Gastrocnemius medialis (tissue), 4 donors: ENCODE data around the gene CD274. TPM values are rescaled to one million over a fixed set of nuclear protein-coding genes. Genes with fewer than 3 reads are reported as not detected.

Experiments used
- ATAC-seq, 2 donors: fragments of 150-250 bp; one replicate each; pipeline ENCODE4 v1.9.1; 2016
- DNase-seq, 2 donors: peaks; one replicate each; pipeline ENCODE4 v3.0.0-alpha.2; 2019
- H3K27ac ChIP-seq, 4 donors: fragments of 200-600 bp; sonication (generic); 1 replicate in 1 of 4; 2 replicates in 3 of 4; pipeline ENCODE4 v1.5.1; 2016 to 2018; ENCODE audit warnings: mild to moderate bottlenecking in 2 of 4, moderate library complexity in 1 of 4
- H3K27me3 ChIP-seq, 3 donors: fragments of 200-600 bp; sonication (generic) in 2 of 3; 1 replicate in 1 of 3; 2 replicates in 2 of 3; pipeline versions ENCODE4 v1.5.1 to v1.6.0; 2016 to 2019; ENCODE audit warnings: mild to moderate bottlenecking in 1 of 3, moderate library complexity in 1 of 3
- H3K36me3 ChIP-seq, 2 donors: fragments of 200-600 bp; sonication (generic) in 1 of 2; one replicate each; pipeline ENCODE4 v1.5.1; 2017 to 2018
- H3K4me1 ChIP-seq, 2 donors: fragments of 200-600 bp; sonication (generic) in 1 of 2; one replicate each; pipeline ENCODE4 v1.5.1; 2016 to 2017; ENCODE audit warnings: mild to moderate bottlenecking in 2 of 2
- H3K4me3 ChIP-seq, 4 donors: fragments of 200-600 bp; sonication (generic) in 3 of 4; 1 replicate in 1 of 4; 2 replicates in 3 of 4; pipeline ENCODE4 v1.5.1; 2016 to 2019; ENCODE audit warnings: mild to moderate bottlenecking in 2 of 4
- H3K9me3 ChIP-seq, 3 donors: fragments of 200-600 bp; sonication (generic) in 2 of 3; 1 replicate in 1 of 3; 2 replicates in 2 of 3; pipeline ENCODE4 v1.5.1; 2016 to 2019
- POLR2A ChIP-seq, 2 donors: fragments of 450-650 bp; IDR thresholded peaks; one replicate each; pipeline ENCODE4 v1.6.1; 2017; ENCODE audit warnings: antibody characterized with exemption in 2 of 2, mild to moderate bottlenecking in 2 of 2, moderate library complexity in 2 of 2
- in situ Hi-C, 4 donors: fragments of 200-750 bp; cut with MboI; loops; one replicate each; pipeline versions ENCODE4 v1.15.0 to v1.8.0; 2017; ENCODE audit warnings: low sequenced_read_pairs in 4 of 4
- intact Hi-C: fragments of 100-400 bp; cut with DNase I; formaldehyde crosslinking; loops from one replicate; pipeline ENCODE4 v1.15.1; 2023; ENCODE audit warnings: low total_unique reads
- total RNA-seq, 4 donors: library from RNA; depleted of rRNA; stranded (reverse); fragments of >200 nt; gene quantifications; one replicate each; pipeline versions ENCODE4 v1.1.0 to v1.2.3, GENCODE V29; 2016
- TF ChIP-seq, protein P1 (sequence below), 5 experiments: fragments of 450-650 bp in 3 of 5; fragments of 200-600 bp in 2 of 5; sonication (generic) in 2 of 5; IDR thresholded peaks in 4 of 5; conservative IDR thresholded peaks in 1 of 5; 1 replicate in 4 of 5; 2 replicates in 1 of 5; pipeline ENCODE4 v1.5.1; 2016 to 2019; ENCODE audit warnings: antibody characterized with exemption in 5 of 5, mild to moderate bottlenecking in 3 of 5, moderate library complexity in 3 of 5

The CD274 gene
- total RNA-seq, 4 donors from 2014 or later = 0.61 to 7.2 (median 1.6) TPM

DNA sequence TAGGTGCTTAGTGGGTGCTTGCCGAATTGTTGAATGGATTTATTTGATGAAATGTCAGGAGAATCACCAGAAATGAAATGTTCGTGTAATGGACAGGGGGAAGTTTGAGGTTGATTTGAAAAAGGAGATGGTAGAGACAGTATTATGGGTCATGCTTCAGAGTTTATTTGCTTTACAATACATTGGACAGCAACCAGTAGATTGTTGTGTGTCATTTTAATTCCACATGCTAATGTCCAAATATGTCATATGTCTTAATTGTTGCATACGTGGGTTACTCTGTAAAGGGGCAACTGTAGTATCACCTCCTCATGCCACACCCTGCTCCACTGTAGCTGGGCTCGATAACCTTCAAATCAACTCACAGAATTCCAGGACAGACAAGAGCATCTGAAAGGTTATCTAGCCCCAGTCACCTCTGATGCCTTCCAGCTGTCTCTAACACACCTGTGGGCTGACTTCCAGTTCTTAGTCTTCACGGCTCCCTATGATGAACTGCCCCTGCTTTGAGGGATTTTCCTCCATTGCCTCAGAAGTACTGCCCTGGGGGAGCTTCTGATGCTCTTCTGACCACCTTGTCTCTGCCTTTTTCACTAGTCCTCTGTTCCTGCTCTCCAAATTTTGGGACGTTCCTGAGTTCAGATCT, 61.7 kb downstream of the CD274 start:
- peak overlapping the region in 2 of 4 donors; percentile 37 to 41 for H3K4me3 ChIP-seq
- H3K4me1 ChIP-seq = peaks cover 31 to 40% of the 10 kb centered on the region in 2 donors
- no peak for ATAC-seq
- no peaks in the 10 kb centered on the region for H3K36me3 ChIP-seq
- TF ChIP-seq, protein P1, sequence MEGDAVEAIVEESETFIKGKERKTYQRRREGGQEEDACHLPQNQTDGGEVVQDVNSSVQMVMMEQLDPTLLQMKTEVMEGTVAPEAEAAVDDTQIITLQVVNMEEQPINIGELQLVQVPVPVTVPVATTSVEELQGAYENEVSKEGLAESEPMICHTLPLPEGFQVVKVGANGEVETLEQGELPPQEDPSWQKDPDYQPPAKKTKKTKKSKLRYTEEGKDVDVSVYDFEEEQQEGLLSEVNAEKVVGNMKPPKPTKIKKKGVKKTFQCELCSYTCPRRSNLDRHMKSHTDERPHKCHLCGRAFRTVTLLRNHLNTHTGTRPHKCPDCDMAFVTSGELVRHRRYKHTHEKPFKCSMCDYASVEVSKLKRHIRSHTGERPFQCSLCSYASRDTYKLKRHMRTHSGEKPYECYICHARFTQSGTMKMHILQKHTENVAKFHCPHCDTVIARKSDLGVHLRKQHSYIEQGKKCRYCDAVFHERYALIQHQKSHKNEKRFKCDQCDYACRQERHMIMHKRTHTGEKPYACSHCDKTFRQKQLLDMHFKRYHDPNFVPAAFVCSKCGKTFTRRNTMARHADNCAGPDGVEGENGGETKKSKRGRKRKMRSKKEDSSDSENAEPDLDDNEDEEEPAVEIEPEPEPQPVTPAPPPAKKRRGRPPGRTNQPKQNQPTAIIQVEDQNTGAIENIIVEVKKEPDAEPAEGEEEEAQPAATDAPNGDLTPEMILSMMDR (IDR thresholded peaks at IDR 0.05 in 4 of 5, conservative IDR thresholded peaks at IDR 0.05 in 1 of 5) = no peak
- no peak for TF ChIP-seq POLR2A (IDR thresholded peaks at IDR 0.05)
- no peaks in the 10 kb centered on the region for H3K9me3 ChIP-seq
- H3K27ac ChIP-seq = peak overlapping the region in 1 of 4 donors; percentile 74
- no peaks in the 10 kb centered on the region for H3K27me3 ChIP-seq
- intact Hi-C loops = loop anchor here (5.0 to 10.0 kb wide), 2 partner anchors 75 to 827 kb away; partner anchors contain the start of gene PLGRKT
- DNase-seq = no peak
- in situ Hi-C loops = loop anchor here in 1 of 4 donors (10.0 kb wide), 1 partner anchor 57 kb away; the partner anchor contains the start of gene CD274

DNA sequence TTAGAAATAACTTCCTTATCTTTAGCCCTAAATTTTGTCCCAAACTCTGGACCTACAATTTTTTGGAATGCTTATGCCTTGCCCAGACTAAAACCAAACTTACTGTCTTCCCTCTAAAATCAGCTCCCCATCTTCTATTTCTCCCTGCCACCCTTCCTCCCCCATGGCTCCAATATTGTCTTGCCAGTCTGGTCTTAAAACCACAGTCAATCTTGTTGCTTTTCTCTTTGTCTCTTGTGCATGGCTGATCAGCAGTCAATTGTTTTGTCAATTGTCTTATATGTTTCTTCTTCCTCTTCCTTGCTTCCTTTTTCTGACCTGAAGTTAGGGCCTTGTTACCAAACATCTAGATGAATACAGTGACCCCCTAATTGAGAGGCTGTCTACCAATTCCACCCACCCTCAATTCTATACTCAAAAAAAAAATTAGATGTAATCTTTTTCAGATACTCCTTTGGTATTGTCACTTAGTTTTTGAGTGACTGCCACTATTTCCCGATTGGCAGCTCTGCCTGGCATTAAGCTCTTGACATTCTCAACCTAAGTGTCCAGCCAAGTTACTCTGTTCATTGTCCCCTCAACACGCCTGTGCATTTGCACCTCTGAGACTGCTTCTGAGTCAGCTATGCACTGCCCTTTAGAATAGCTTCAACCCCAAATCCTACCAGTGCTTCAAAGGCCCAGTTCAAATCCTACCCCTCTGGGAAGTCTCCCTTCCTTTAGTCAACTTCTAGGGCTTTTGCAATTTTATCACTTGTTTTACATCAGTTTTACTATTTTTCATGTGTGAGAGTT, 62.5 kb downstream of the CD274 start:
- Histone ChIP-seq H3K4me3 (no peak overlapping the region), H3K4me1 (peaks cover 39 to 48% of the 10 kb centered on the region in 2 donors), H3K36me3 (no peaks in the 10 kb centered on the region), H3K9me3 (no peaks in the 10 kb centered on the region), H3K27me3 (no peaks in the 10 kb centered on the region), H3K27ac (no peak overlapping the region)
- in situ Hi-C loops = loop anchor here in 1 of 4 donors (10.0 kb wide), 1 partner anchor 58 kb away; the partner anchor contains the start of gene CD274
- TF ChIP-seq, protein P1 (IDR thresholded peaks at IDR 0.05 in 4 of 5, conservative IDR thresholded peaks at IDR 0.05 in 1 of 5) = no peak
- no peak for TF ChIP-seq POLR2A (IDR thresholded peaks at IDR 0.05)
- no peak for DNase-seq
- intact Hi-C loops = loop anchor here (5.0 to 10.0 kb wide), 2 partner anchors 76 to 828 kb away; partner anchors contain the start of gene PLGRKT
- ATAC-seq = no peak

DNA sequence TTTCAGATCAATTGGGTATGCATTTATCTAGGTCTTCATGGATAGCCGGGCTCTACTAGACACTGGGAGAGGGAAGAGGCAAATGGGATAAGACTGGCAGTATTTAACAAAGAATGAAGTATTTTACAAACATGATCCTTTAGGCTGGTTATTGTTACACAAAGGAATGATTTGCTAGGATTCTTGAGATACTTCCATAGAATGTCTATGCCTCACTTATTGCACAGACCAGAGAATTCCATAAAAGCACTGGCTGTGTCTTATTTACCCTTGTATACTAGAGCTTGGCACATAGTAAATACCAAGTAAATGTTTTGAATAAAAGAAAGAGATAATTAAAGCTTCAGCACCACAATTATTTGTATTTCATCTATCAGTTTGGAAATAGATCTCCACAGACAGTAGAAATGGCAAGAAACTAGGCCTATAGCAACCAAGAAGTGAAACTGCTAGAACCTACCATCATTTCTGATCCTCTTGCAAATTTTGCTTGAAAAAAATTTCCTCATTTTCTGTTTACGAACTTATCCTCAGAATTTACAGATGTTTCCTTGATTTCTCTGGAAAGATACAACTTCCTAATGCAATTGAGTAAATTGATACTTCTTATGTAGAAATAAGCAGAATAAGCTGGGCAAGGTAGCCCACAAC, 63.7 kb downstream of the CD274 start:
- H3K27me3 ChIP-seq = no peaks in the 10 kb centered on the region
- no peaks in the 10 kb centered on the region for H3K36me3 ChIP-seq
- no peak for ATAC-seq
- peak overlapping the region in 1 of 4 donors; percentile 4 for H3K27ac ChIP-seq
- intact Hi-C loops (loop anchor here (5.0 to 10.0 kb wide), 2 partner anchors 77 to 829 kb away; partner anchors contain the start of gene PLGRKT), in situ Hi-C loops (loop anchor here in 1 of 4 donors (10.0 kb wide), 1 partner anchor 59 kb away; the partner anchor contains the start of gene CD274)
- DNase-seq = no peak
- H3K9me3 ChIP-seq = no peaks in the 10 kb centered on the region
- no peak for TF ChIP-seq POLR2A (IDR thresholded peaks at IDR 0.05)
- TF ChIP-seq, protein P1 (IDR thresholded peaks at IDR 0.05 in 4 of 5, conservative IDR thresholded peaks at IDR 0.05 in 1 of 5) = no peak
- H3K4me3 ChIP-seq = no peak overlapping the region
- H3K4me1 ChIP-seq = peaks cover 51 to 59% of the 10 kb centered on the region in 2 donors

DNA sequence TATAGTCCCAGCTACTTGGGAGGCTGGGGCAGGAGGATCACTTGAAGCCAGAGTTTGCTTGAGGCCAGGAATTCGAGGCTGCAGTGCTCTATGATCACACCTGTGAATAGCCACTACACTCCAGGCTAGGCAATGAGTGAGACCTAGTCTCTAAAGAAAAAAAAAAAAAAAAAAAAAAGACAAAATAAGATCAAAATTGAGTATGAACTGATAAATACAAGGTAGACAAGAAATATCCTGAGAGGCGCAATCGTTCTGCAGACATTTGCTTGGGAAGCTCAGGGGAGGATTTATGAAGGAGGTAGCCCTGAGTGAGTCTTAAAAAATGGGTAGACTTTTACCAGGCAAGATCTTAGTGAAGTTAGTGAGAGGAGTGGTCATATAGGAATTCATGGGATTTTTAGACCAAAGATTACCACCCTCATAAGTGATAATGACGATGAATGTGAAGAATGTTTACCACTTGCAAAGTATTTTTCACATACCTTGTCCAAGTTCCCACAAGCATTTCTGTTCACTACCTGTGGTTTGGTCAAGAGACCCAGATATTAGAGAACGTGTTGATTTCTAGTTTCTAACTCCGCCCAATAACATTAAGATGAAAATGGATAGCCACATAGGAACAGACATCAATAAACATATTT, 64.4 kb downstream of the CD274 start:
- Histone ChIP-seq H3K4me1 (peaks cover 53 to 60% of the 10 kb centered on the region in 2 donors), H3K36me3 (no peaks in the 10 kb centered on the region), H3K9me3 (no peaks in the 10 kb centered on the region), H3K4me3 (no peak overlapping the region), H3K27ac (peak overlapping the region in 1 of 4 donors; percentile 4), H3K27me3 (no peaks in the 10 kb centered on the region)
- no peak for TF ChIP-seq POLR2A (IDR thresholded peaks at IDR 0.05)
- TF ChIP-seq, protein P1 (IDR thresholded peaks at IDR 0.05 in 4 of 5, conservative IDR thresholded peaks at IDR 0.05 in 1 of 5) = no peak
- intact Hi-C loops (loop anchor here (5.0 to 10.0 kb wide), 2 partner anchors 77 to 830 kb away; partner anchors contain the start of gene PLGRKT), in situ Hi-C loops (loop anchor here in 1 of 4 donors (10.0 kb wide), 1 partner anchor 60 kb away; the partner anchor contains the start of gene CD274)
- no peak for ATAC-seq
- DNase-seq = no peak
